ENCODE results near the gene IDH3B.

The IDH3B gene

GRCh38 chr20:2707353-2708072, 43.5 kb upstream of the IDH3B start:
- Histone ChIP-seq H3K9me3 (ENCODE audit: severe bottlenecking) (no peaks in the 10 kb centered on the region), H3K27ac (peak overlapping the region; percentile 89), H3K36me3 (peaks cover 4% of the 10 kb centered on the region; the same call in 1 of the 2 replicates), H3K27me3 (ENCODE audit: insufficient read depth, low read depth, severe bottlenecking) (no peaks in the 10 kb centered on the region), H3K4me3 (ENCODE audit: low read depth, low read length) (no peak overlapping the region)
- no peak for DNase-seq
- no peak for TF ChIP-seq CTCF (IDR thresholded peaks at IDR 0.05; ENCODE audit: low read depth, low read length)

GRCh38 chr20:2706688-2707352, 42.8 kb upstream of the IDH3B start:
- Histone ChIP-seq H3K27me3 (ENCODE audit: insufficient read depth, low read depth, severe bottlenecking) (no peaks in the 10 kb centered on the region), H3K36me3 (peaks cover 4% of the 10 kb centered on the region; the same call in 1 of the 2 replicates), H3K9me3 (ENCODE audit: severe bottlenecking) (no peaks in the 10 kb centered on the region), H3K27ac (peak overlapping the region; percentile 9; the same call in 1 of the 2 replicates), H3K4me3 (ENCODE audit: low read depth, low read length) (no peak overlapping the region)
- DNase-seq: no peak
- no peak for TF ChIP-seq CTCF (IDR thresholded peaks at IDR 0.05; ENCODE audit: low read depth, low read length)

- no peaks in the 10 kb centered on the region for H3K9me3 ChIP-seq (ENCODE audit: severe bottlenecking)
- H3K27ac ChIP-seq: no peak overlapping the region
- no peak for DNase-seq
- peaks cover 4% of the 10 kb centered on the region; the same call in 1 of the 2 replicates for H3K36me3 ChIP-seq
- no peak overlapping the region for H3K4me3 ChIP-seq (ENCODE audit: low read depth, low read length)
- TF ChIP-seq CTCF (IDR thresholded peaks at IDR 0.05; ENCODE audit: low read depth, low read length): no peak
- no peaks in the 10 kb centered on the region for H3K27me3 ChIP-seq (ENCODE audit: insufficient read depth, low read depth, severe bottlenecking)
Observed at GRCh38 chr20:2705931-2706645, 42.1 kb upstream of the IDH3B start.

- TF ChIP-seq CTCF (IDR thresholded peaks at IDR 0.05; ENCODE audit: low read depth, low read length): no peak
- H3K27me3 ChIP-seq (ENCODE audit: insufficient read depth, low read depth, severe bottlenecking): no peaks in the 10 kb centered on the region
- DNase-seq: no peak
- H3K36me3 ChIP-seq: peaks cover 4% of the 10 kb centered on the region; the same call in 1 of the 2 replicates
- H3K4me3 ChIP-seq (ENCODE audit: low read depth, low read length): no peak overlapping the region
- H3K27ac ChIP-seq: no peak overlapping the region
- no peaks in the 10 kb centered on the region for H3K9me3 ChIP-seq (ENCODE audit: severe bottlenecking)
Observed at GRCh38 chr20:2703716-2704475, 39.9 kb upstream of the IDH3B start.

- Histone ChIP-seq H3K36me3 (no peaks in the 10 kb centered on the region; the same call in 1 of the 2 replicates), H3K9me3 (ENCODE audit: severe bottlenecking) (no peaks in the 10 kb centered on the region), H3K27me3 (ENCODE audit: insufficient read depth, low read depth, severe bottlenecking) (no peaks in the 10 kb centered on the region), H3K27ac (no peak overlapping the region), H3K4me3 (ENCODE audit: low read depth, low read length) (no peak overlapping the region)
- DNase-seq: no peak
- no peak for TF ChIP-seq CTCF (IDR thresholded peaks at IDR 0.05; ENCODE audit: low read depth, low read length)
Observed at GRCh38 chr20:2701671-2702081, 37.7 kb upstream of the IDH3B start.

All from WERI-Rb-1 (cell line).